GM12865 (cell line): Measurements from ENCODE around the gene ACSM2A.
"Not testable (repeated sequence)": the region's sequence is repeated elsewhere in the genome, so short reads cannot be mapped to it uniquely, and the experiment has no call there.

ENCODE experiments used
- DNase-seq: peaks from one replicate; pipeline ENCODE4 v3.0.0; 2010; ENCODE audit warnings: low read depth
- H3K4me3 ChIP-seq: 2 replicates; pipeline ENCODE4 v1.5.1; 2011; ENCODE audit warnings: mild to moderate bottlenecking, low read depth, low read length, control low read depth
- TF ChIP-seq, protein P1 (sequence below): IDR thresholded peaks from 2 replicates; pipeline ENCODE4 v1.5.1; 2011; ENCODE audit warnings: low read length, control low read depth, low read depth, inconsistent platforms; ENCODE audit not compliant: insufficient read depth; ENCODE audit errors: missing control alignments

Gene ACSM2A

GRCh38 chr16:20451364-20451763, at the start of gene ACSM2A:
Gene ACSM2A (plus strand): TSS chr16:20451521. CDS start chr16:20460115, 8,594 bp downstream.
- DNase-seq, H3K4me3 ChIP-seq: not testable (repeated sequence)

- DNase-seq, result no peak
- TF ChIP-seq, protein P1, sequence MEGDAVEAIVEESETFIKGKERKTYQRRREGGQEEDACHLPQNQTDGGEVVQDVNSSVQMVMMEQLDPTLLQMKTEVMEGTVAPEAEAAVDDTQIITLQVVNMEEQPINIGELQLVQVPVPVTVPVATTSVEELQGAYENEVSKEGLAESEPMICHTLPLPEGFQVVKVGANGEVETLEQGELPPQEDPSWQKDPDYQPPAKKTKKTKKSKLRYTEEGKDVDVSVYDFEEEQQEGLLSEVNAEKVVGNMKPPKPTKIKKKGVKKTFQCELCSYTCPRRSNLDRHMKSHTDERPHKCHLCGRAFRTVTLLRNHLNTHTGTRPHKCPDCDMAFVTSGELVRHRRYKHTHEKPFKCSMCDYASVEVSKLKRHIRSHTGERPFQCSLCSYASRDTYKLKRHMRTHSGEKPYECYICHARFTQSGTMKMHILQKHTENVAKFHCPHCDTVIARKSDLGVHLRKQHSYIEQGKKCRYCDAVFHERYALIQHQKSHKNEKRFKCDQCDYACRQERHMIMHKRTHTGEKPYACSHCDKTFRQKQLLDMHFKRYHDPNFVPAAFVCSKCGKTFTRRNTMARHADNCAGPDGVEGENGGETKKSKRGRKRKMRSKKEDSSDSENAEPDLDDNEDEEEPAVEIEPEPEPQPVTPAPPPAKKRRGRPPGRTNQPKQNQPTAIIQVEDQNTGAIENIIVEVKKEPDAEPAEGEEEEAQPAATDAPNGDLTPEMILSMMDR, result no peak
- H3K4me3 ChIP-seq, result no peak overlapping the region
Observed at GRCh38 chr16:20402651-20403050, 48.7 kb upstream of the ACSM2A start.

DNA sequence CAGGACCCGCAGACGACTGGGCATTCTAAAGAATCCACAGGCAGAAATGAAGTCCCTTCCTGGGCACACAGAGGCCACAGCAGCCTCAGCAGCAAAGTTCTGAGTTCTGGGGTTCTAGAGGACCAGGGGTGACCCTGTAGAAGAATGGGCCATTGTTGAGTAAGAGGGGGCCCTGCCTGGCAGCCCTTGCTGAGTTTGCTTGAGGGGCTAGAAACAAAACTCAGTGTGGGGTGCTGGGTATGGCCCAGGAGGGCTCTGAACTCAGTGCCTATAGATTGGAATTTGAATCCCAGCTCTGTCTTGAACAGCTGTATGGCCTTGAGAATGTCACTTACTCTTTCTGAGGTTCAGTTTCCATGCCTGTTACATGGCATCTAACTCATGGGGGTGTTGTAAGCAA, 46.7 kb upstream of the ACSM2A start, which contains the start of gene PDILT:
TSS of gene PDILT (minus strand) at position 101 of the 400 bp plus-strand sequence. CDS start 5,437 bp downstream, outside the sequence.
- TF ChIP-seq, protein P1, result no peak
- DNase-seq, result no peak

DNA sequence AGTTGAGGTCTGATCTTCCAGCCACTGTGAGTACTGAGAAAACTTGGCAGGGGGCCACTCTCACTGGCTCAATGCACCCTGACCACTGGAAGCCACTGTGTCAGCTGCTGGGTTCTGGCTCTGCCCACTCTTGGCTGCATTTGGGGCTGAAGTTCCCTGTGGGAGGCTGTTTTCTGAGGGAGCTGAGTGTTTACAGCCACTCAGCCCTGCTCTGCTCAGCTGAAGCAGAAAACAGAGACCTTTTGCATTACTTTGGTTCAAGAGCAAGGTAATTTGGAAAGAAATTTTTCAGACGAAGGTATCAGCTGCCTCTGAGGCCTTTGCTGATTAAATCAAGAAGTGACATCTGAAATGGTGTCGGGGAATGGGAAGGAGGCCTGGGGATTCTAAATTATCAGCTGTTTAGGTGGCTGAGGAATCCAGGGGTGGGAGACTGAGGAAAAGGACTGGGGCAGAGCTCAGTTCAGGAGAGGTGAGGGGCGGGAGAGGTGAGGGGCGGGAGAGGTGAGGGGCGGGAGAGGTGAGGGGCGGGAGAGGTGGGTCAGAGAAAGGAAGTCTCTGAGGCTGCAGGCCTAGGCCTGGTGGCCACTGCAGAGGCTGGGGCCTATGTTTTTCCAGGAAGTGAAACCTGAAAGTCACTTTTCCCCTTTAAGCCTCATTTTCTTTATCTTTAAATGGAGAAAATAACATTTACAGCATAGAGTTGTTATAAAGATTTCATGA, 41.8 kb upstream of the ACSM2A start, which contains the start of gene ACSM5:
TSS of gene ACSM5 (plus strand) at position 137 of the 723 bp plus-strand sequence. CDS start 1,951 bp downstream, outside the sequence.
- DNase-seq, result peak; percentile 22
- H3K4me3 ChIP-seq, result no peak within 1 kb of the TSS
- TF ChIP-seq, protein P1, result no peak

More for the DNA sequence above, 46.7 kb upstream of the ACSM2A start, which contains the start of gene PDILT:
- no peak within 1 kb of the TSS for H3K4me3 ChIP-seq

- TF ChIP-seq, protein P1, result no peak
- peak; percentile 69 for DNase-seq
- H3K4me3 ChIP-seq, result no peak overlapping the region
Observed at GRCh38 chr16:20410121-20410723, 41.1 kb upstream of the ACSM2A start.

- peak; percentile 58 for DNase-seq
- TF ChIP-seq, protein P1, result no peak
- H3K4me3 ChIP-seq, result no peak overlapping the region
Observed at GRCh38 chr16:20411055-20411454, 40.3 kb upstream of the ACSM2A start.

DNA sequence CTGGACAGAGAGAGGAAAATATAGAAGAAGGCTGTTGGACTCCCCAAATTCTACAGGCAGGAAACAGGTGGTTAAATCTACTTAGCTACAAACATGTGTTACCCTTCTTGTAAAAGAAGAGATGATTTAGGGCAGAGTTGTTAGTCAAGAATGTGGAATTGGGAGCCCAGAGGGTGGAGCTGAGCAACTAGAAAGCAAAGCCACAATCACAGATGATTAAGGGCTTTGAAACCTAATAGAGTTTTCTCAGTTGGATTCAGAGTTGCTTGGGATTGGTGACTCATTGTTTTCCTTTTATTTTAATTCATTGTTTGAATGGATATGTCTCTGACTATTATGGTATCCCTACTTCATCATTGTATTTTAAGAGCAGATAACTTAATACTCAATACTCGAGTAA, 35.8 kb upstream of the ACSM2A start:
- TF ChIP-seq, protein P1, result no peak
- H3K4me3 ChIP-seq, result no peak overlapping the region
- no peak for DNase-seq

DNA sequence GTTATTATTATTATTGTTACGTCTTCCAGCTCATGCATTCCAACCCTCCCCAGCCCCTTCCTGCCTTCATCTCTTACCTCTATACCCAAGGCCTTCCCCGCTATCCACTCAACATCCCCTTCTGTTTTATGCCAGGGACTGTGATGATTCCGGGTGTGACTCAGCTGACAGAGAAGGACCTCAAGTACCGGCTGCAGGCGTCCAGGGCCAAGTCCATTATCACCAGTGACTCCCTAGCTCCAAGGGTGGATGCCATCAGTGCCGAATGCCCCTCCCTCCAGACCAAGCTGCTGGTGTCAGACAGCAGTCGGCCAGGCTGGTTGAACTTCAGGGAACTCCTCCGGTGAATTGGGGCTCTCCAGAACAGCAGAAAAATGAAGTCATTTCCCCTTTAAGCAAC, 32.2 kb upstream of the ACSM2A start:
- DNase-seq, H3K4me3 ChIP-seq: not testable (repeated sequence)

DNA sequence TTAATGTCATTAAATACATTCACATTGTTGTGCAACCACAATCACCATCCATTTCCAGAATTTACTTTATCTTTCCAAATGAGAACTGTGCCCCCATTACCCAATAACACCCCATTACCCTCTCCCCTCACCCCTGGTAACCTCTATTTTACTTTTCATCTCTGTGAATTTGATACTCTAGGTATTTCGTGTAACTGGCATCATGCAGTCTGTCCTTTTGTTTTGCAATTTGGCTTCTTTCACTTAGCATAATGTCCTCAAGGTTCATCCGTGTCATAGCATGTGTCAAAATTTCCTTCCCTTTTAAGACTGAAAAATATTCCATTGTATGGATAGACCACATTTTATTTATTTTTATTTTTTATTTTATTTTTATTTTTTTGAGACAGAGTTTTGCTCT, 29.6 kb upstream of the ACSM2A start:
- not testable (repeated sequence) for H3K4me3 ChIP-seq, DNase-seq

GRCh38 chr16:20423772-20424128, 27.6 kb upstream of the ACSM2A start:
- H3K4me3 ChIP-seq, DNase-seq: not testable (repeated sequence)
